ENCODE measurements around the gene RECQL5.

The RECQL5 gene

DNA sequence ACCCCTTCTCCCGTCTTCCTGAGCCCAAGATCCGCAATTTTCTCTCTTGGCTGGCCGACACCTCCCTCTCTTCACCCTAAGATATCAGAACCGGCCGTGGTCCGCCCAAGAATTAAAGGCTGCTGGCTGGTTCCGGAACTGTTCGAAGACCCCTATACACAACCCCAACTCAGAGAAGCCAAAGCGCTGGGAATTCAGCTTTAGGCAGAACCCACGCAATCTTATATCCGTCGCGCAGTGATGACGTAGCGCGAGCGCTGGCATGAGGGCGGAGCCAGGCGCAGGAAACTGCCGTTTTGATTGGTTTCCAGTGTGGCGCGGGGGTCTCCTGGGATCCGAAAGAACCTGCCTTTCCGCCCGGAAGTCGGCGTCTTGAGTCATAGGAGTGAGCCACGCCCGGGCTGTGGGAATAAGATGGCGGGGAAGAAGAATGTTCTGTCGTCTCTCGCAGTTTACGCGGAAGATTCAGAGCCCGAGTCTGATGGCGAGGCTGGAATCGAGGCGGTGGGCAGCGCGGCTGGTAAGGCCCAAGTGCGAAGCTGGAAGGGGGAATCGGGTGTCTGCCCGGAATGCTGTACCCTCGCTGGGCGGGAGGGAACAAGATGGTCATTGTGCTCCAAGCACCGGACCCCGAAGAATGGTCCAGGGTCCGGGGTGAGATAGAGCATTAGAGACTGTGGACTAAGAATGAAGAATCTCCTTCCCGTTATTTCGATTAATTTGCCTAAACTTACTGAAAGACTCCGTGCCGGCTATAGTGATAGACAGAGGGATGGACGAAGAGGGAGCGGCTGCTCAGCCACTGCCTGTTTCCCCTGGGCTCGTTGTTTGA is at the start of gene RECQL5, which contains the start of gene SAP30BP:
TSS of gene RECQL5 (minus strand) at position 196 of the 832 bp plus-strand sequence. CDS start 597 bp downstream, outside the sequence.
TSS of gene SAP30BP (plus strand) at position 380 of the 832 bp plus-strand sequence. CDS start at position 415, 35 bp downstream.
- DNase-seq (ENCODE audit: extremely low spot score, insufficient read length, low read depth): peak; percentile 88
- peak; percentile 98 for FAIRE-seq

DNA sequence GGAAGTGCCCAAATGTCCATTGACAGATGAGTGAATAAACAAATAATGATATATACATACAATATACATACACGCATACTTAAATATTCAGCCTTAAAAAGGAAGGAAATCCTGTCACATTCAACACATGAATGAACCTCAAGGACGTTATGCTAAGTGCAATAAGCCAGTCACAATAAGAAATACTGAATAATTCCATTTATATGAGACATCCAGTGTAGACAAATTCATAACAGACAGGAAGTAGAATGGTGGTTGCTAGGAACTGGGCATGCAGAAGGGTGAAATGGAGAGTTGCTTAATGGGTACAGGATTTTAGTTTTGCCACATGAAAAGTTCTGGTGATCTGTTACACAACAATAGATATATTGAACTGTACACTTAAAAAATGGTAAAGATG is 45.5 kb upstream of the RECQL5 start:
- FAIRE-seq: no peak
- DNase-seq (ENCODE audit: extremely low spot score, insufficient read length, low read depth): no peak

DNA sequence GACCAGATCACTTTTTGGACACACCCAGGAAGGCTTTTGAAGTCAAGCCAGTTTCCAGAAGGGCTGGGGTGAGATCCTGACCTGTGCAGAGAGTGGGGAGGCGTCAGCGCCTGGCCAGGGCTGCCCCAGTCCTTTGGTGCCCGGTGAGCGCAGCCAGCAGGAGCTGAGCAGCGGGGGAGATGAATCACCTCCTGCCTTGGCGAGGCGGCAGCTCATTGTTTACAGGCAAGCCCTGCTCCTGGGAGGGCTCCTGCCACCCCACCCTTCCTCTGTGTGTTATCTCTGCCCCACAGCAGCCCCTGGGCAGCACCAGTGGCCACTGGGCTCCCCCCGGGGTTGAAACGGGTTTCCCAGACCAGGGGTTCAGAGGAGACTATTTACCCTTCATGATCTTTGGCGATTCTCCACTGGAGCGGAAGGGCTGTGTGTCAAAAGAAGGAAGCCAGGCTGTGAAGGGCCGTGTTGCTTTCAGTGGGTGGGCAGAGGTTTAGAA is 40.2 kb upstream of the RECQL5 start:
- no peak for FAIRE-seq
- no peak for DNase-seq (ENCODE audit: extremely low spot score, insufficient read length, low read depth)

DNA sequence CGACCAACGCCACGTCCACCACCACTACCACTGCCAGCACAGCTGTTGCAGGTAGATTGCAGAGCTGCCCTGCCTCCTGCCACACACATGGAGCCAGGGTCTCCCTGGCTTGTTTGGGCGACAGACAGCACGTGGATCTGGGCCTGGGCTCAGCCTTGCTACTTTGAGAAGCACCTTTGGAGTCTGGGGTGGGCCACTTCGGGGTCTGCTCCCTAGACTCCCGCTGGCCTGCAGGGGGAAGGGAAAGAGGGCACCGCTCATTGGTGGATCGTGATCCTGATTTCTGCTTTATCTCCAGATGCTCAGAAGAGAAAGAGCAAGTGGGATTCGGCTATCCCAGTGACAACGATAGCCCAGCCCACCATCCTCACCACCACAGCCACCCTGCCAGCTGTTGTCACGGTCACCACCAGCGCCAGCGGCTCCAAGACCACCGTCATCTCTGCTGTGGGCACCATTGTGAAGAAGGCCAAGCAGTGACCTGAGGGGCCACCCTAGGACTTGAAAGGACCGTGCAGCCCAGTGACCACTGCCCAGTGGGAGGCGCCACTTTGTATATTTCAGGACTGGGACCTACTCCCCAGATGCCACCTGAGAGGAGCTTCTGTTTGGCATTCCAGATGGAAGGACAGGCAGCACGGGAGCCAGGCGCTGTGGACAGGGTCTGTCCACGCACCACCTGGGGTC is 39.2 kb upstream of the RECQL5 start:
- FAIRE-seq (no peak), DNase-seq (ENCODE audit: extremely low spot score, insufficient read length, low read depth) (no peak)

DNA sequence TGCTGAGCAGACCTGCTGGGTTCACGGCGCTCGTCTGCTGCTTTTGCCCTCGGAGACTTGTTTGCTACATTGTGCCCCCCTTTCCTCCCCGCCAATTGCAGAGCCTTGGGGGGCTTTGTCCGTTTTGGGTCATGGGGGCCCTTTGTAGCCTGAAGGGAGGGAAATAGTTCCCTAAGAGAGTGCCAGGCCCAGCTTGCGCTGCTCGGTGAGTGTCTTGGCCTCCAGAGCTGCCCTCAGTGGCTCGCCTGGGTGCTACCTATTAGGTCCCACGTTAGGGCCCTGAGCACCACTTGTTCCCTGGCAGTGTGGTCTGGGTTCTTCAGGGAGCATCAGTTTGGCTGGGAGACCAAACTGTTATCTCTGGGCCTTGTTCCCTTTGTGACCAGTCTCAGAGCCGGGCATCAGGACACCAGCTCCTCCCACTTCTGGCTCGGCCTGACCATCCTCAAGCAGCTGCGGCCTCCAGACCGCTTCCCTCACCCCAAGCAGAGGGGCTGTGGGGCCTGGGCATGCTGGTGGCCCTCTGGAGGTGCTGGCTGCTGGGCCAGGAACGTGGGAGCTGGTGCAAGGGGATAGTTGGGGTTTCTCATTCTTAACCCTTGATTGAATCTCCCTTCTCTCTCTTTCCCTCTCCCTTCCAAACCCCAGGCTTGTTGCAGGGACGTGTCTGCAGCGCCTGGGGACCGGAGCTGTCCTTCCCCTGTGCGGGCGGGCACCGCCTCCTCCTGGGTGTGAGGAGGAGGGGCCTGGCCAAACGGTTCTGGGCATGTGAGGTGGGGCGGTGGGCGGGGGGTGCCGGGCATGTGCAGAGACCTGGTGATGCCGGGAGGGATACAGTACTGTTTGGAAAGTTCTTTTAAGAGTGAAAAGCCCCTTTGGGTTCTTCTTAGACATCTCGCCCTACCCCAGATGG is 38.3 kb upstream of the RECQL5 start:
- DNase-seq (ENCODE audit: extremely low spot score, insufficient read length, low read depth): no peak
- no peak for FAIRE-seq

DNA sequence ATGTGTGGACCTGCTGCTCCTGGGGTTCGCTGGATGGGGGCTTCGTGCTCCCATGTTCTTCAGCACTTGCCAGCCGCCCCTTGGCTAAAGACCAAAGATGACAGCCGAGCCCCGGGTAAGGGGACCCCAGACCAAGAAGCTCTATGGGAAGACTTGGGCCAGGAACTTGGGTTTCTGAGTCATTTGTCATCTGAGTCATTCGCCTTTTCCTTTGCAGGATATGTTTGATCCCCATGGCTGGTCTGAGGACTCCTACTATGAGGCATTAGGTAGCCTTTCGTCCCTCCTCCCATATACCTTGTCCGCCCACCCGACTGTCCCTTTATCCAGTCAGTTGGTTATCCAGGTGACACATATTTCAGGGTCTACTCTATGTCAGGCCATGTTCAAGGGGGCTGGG is 36.6 kb upstream of the RECQL5 start:
- DNase-seq (ENCODE audit: extremely low spot score, insufficient read length, low read depth): no peak
- no peak for FAIRE-seq

DNA sequence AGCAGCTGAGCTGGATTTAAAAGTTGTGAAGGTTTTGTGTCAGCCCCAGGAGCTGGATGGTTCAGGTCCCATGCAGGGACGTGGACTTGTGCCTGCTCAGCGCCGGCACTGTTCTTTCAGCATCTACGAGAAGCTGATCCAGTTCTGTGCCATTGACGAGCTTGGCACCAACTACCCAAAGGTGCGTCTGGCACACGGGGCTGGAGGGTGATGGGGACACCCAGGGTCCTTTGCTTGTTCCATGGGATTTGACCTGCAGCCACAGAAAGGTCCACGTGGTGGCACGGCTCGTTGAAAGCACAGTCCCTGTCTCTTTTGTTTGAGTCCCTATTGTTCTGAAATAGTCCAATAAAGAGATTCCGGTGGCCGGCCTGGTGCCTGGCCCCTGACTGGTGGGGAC is 36.2 kb upstream of the RECQL5 start:
- DNase-seq (ENCODE audit: extremely low spot score, insufficient read length, low read depth) (no peak), FAIRE-seq (no peak)

DNA sequence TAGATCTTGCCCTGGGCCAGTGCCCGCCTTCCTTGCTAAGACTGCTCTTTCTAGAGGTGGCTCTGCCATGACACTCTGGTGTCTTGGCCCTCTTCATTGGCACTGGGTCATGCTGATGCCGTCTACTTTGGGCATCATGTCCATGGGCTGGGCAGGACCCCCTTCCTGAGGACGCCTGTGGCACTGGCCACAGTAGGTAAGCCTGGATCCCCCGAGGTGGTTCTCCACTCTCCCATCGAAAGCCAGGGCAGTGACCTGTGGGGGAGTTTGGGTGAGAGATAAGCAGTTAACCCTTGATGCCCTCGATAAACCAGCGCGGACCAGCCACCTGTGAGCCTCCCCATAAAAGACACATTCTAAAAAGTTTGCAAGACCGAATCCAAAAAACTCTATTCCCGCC is 34.3 kb upstream of the RECQL5 start:
- no peak for FAIRE-seq
- no peak for DNase-seq (ENCODE audit: extremely low spot score, insufficient read length, low read depth)

DNA sequence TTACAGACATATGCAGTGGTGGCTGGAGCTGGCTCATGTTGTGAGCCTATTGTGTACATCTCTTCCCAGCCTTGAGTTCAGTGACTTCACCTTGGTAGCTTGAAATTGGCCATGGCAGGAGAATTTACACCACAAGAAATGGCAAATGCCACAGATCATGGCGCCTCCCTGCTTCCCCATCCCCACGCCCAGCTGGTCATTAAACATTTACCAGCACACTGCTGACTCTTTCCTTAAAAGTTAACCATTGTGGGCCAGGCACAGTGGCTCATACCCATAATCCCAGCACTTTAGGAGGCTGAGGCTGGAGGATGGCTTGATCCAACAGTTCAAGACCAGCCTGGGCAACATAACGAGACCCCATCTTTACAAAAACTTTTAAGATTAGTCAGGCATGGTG is 31.7 kb upstream of the RECQL5 start:
- FAIRE-seq: no peak

DNA sequence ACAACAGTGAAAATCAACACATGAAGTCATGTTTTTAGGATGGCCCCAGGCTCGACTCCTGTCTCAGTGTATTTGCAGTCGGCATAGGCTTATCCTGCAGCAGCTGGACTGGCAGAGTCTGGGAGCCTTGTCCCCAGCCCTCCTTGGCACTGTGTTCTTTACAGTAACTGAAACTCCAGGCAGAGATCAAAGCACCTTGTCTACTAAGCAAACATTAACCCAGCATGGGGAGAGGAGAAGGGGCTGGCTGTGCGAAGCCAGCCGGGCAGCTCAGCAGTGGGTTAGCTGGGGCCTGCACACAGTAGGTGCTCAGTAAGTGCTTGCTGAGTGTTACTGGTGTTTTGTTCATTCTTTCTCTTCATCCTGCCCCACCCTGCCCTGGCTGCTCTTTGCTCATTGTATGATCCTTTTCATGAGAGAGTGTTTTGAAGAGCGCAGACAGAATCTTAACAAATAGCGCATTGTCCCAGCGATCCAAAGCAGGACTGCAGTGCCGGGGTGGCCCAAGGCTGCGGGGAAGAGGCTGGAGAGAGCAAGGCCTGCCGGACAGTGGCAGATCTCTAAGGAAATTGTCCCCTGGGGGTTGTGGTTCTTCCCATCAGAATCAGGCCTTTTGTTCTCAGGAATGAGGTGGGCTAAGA is 30.8 kb upstream of the RECQL5 start:
- FAIRE-seq (no peak), DNase-seq (ENCODE audit: extremely low spot score, insufficient read length, low read depth) (no peak)

More for the DNA sequence above, 31.7 kb upstream of the RECQL5 start:
- no peak for DNase-seq (ENCODE audit: extremely low spot score, insufficient read length, low read depth)

DNA sequence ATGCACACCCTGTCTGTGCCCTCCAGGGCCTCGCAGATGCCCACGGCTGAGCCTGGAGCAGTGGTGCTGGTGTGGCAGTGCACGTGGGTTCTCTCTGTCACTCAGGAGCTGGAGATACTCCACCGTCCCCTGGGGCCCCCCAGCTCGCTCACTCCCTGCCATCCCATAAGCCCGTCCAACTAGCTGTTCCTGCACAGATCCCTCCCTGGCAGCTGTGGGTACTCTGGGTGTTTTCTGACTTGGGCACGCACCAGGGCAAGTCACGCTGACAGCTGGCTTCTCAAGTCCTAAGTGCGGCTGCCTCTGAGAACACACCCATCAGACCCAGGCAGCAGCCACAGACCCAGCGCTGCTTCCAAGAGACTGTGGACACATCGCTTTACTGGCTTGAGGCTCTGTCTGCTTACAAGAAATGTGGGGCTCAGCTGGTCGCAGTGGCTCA is 28.9 kb upstream of the RECQL5 start:
- no peak for FAIRE-seq
- DNase-seq (ENCODE audit: extremely low spot score, insufficient read length, low read depth): no peak

DNA sequence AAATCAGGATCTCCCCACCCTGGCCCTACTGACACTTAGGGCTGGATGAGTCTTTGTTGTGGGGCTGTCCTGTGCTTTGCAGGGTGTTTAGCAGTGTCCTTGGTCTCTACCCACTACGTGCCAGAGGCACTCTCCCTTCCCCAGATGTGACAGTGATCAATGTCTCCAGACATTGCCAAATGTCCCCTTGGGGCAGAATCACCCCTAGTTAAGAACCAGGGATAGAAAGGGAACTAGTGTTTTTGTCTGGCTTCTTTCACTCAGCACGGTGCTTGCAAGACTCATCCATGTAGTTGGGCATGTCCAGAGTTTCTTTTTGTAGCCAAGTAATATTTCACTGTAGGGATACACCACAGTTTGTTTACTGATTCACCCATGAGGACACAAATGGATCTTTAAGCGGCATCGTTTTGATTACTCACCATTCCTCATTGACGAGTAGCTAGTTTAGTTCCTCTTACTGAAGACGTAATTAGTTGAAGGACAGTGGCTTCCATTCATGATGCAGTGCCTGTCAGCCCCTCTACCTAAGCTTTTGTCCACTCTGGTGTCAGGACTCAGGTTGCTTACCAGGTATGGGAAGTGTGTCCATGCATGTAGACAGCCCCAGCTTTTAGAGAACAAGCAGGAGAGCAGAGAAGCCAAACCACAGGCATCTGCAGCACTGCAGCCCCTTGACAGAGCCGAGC is 28.3 kb upstream of the RECQL5 start:
- no peak for DNase-seq (ENCODE audit: extremely low spot score, insufficient read length, low read depth)
- FAIRE-seq: no peak

DNA sequence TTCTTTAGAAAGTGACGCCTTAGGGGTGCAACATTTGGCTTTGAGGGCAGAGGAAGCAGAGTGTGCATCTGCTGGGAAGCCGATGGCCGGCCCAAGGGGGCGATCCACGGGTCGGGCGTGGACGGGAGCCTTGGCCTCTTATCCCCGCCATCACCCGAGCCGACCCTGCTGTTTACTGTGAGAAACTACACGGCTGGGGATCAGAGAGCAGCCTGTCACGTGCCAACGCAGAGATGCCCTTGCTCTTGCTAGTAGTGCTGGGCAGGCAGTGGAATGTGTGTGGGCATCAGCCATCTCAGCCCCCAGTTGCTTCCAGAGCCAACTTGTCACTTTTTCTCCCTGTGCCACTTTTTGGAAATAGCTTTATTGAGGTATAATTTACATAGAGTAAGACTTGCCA is 27.6 kb upstream of the RECQL5 start:
- DNase-seq (ENCODE audit: extremely low spot score, insufficient read length, low read depth) (no peak), FAIRE-seq (no peak)

DNA sequence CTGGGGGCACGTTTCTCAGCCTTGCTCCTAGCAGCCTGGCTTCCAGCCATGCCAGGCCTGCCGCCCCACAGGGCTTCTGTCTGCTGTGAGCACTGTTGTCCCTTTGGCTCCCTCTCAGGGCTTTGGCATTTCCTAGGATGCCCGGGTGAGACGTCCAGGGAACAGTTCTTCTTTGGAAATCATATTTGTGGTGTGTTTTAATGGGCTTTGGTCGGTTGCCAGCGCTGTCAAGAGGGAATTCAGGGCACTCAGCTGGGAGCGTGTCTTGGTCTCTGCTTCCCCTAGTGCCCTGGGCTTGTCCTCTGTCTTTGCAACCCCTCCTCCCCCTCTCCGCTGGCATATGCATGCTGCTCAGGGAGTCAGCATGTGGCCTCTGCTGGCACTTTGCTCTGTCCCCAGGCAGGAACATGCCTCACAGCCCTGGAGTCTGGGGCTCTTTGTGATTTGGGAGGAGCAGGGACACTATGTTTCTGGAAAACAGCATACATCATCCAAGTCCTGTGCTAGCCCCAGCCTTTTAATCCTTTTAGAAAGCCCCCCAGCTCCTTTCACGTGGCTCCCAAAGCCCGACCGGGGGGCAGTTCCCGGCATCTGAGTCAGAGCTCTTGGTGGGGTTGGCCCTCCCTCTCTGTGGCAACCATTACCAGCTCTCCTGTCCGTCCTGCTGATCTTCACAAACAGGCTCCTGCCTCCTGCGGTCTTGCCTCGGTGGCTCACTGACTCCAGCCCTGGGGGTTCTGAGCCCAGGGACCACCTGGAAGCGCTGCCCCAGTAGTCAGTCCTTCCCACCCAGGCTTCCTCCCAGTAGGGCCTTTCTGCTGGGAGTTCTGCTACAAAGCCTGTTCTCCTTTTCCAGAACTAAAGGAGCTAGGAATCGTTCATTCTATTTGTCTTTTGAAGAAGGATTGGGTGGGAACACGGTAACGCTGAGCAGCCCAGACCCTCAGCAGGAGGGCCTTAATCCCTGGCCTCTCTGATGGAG is 26.8 kb upstream of the RECQL5 start:
- DNase-seq (ENCODE audit: extremely low spot score, insufficient read length, low read depth) (no peak), FAIRE-seq (no peak)

DNA sequence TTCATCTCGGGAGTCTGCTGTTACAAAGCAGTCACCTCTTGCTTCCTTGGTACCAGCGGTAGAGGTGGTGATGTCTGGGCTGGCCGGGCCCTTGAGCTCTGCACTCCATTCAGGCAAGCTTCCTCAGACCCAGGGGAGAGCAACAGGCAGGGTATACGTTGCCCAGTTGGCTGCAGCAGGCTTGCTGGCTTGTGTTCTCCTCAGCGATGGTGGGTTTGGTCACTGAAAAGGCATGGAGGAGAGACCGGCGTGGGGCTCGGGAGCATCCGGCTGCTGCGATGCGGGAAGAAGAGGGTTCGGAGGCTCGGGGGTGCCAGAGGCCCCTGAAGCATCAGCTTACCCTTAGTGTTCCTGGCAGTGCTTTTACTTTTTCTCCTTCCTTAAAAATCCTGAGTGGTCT is 26.0 kb upstream of the RECQL5 start:
- DNase-seq (ENCODE audit: extremely low spot score, insufficient read length, low read depth) (no peak), FAIRE-seq (no peak)

DNA sequence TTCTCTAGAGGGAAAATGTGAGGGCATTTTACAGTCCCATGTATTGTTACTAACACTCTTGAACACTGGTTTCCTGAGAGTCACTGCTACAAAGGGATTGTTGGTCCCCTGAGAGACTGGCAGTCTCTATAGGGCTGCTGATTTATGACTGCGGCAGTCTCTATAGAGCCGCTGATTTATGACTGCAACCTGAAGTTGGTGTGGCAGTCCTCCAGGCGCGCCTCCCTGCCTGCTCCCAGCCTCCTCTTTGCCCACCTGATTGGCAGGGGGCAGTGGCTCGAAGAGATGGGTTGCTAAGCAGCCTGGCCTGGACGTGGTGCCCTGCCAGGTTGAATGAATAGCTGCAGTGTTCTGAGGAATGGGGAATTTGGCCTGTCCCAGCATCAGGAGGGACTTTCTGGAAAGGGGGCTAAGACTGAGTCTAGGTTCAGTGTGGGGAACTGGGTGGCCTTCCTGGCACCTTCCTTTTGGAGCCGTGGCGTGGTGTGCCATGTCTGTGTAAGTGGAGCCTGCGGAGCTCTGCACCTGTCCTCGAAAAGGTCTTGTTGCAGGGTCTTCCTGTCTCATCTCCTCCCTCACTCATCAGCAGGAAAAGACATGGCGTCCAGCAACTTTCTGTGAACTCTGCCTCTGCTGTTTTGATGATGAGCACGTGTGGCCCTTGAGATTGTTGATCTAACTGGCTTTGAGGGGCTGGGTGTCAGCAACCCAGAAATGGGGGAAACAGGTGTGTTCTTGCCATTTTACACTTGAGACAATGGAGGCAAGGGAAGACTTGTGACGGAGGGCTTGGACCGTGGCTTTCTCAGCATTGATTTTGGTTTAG is 25.1 kb upstream of the RECQL5 start:
- no peak for DNase-seq (ENCODE audit: extremely low spot score, insufficient read length, low read depth)
- no peak for FAIRE-seq

DNA sequence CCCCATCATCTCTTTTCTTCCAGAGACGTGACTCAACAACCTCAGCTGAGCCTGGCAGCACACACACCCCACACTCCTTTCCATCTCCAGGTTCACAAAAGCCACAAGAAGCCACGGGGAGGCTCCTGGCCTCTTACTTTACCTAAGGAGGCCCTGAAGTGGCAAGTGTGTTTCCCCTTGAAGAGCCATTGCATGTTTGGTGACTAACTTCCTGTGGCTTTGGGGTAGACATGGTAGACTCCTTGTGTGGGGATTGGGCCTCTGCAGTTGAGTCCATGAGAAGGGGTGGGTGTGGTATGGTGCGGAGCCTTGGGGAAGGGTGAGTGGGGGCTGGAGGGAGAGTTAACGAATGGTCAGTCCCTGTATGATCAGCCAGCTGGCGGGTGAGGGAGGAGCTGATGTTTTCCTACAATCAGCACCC is 24.4 kb upstream of the RECQL5 start:
- no peak for DNase-seq (ENCODE audit: extremely low spot score, insufficient read length, low read depth)
- FAIRE-seq: no peak

All from GM18507 (cell line).